ENCODE results near the gene SLC35D2.

DNA sequence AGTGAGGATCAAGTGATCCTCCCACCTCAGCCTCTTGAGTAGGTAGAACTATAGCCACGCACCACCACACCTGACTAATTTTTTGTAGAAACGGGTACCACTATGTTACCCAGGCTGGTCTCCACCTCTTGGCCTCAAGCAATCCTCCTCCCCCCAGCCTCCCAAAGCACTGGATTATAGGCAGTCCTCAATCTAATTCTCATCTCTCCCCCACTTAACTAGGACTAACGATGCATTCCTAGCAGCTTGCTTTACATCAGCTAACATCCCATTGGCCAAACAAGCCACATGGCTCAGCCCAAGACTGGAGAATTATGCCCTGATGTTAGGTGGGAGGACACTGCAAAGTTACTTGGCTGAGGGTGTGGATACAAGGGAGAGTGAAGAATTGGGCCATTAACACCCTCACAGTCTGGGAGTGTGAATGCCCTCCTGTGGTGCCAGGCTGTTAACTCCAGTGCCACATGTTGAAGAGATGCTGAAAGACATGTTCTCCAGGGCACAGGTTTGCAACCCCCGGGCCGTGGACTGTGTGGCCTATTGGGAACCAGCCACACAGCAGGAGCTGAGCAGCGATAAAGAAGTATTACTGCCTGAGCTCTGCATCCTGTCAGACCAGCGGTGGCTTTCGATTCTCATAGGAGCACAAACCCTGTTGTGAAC, 39.9 kb upstream of the SLC35D2 start:
- TF ChIP-seq, protein P1, sequence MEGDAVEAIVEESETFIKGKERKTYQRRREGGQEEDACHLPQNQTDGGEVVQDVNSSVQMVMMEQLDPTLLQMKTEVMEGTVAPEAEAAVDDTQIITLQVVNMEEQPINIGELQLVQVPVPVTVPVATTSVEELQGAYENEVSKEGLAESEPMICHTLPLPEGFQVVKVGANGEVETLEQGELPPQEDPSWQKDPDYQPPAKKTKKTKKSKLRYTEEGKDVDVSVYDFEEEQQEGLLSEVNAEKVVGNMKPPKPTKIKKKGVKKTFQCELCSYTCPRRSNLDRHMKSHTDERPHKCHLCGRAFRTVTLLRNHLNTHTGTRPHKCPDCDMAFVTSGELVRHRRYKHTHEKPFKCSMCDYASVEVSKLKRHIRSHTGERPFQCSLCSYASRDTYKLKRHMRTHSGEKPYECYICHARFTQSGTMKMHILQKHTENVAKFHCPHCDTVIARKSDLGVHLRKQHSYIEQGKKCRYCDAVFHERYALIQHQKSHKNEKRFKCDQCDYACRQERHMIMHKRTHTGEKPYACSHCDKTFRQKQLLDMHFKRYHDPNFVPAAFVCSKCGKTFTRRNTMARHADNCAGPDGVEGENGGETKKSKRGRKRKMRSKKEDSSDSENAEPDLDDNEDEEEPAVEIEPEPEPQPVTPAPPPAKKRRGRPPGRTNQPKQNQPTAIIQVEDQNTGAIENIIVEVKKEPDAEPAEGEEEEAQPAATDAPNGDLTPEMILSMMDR (IDR thresholded peaks at IDR 0.05; ENCODE audit: low read depth, low read length, poor library complexity, severe bottlenecking), result no peak
- TF ChIP-seq EZH2phosphoT487 (IDR thresholded peaks at IDR 0.05; ENCODE audit: borderline replicate concordance, low read length), result no peak

Measured in DOHH2 (cell line).